HCT116 (cell line): Measurements from ENCODE around the gene MED13L. TPM values are rescaled to one million over a fixed set of nuclear protein-coding genes. Genes with fewer than 3 reads are reported as not detected.
A peak's percentile ranks its signal among the peaks of the same experiment; 100 is the strongest.

Source experiments
- ATAC-seq: fragments of 200-7000 bp; cut with Tn5 transposase; 2 replicates; pipeline ENCODE4 v1.9.1; 2020; ENCODE audit warnings: mild to moderate bottlenecking, moderate library complexity
- BruUV-seq: library from RNA; stranded (reverse); fragments of 400-500 nt; replicated peaks from 2 replicates; lab custom pipeline; 2021; lab: Mats Ljungman, UMichigan
- CTCF ChIA-PET: fragments of 300-600 bp; sonication (Branson Sonifier 250); formaldehyde crosslinking; loops from one replicate; lab custom pipeline; 2021; ENCODE audit warnings: antibody characterized with exemption; lab: Charles Lee
- POLR2A ChIA-PET: fragments of 300-600, 350-600 bp; sonication (Branson Sonifier 250); formaldehyde crosslinking; loops from one replicate; lab custom pipeline; 2021; ENCODE audit warnings: antibody characterized with exemption; lab: Charles Lee
- RAD21 ChIA-PET, 2 experiments: fragments of 300-600 bp; sonication (Branson Sonifier 250); formaldehyde crosslinking; loops; one replicate each; lab custom pipeline; 2023; ENCODE audit warnings: low total read pairs in 2 of 2; ENCODE audit not compliant: uncharacterized antibody in 2 of 2, unreplicated experiment in 2 of 2, low non-redundant PET in 1 of 2; lab: Charles Lee
- DNase-seq: peaks from one replicate; pipeline ENCODE4 v3.0.0-alpha.2; 2010; ENCODE audit warnings: low read depth, low spot score
- H2AFZ ChIP-seq: fragments of 200-600 bp; shearing (Covaris generic), sonication (generic); 2 replicates; pipeline ENCODE4 v1.6.1; 2017; ENCODE audit warnings: low read depth, mixed run types, mixed read lengths, antibody characterized with exemption, low read length; ENCODE audit not compliant: poor library complexity, severe bottlenecking
- H3K27ac ChIP-seq: 2 replicates; pipeline ENCODE4 v1.5.1; 2012; ENCODE audit warnings: low read depth, low read length
- H3K27me3 ChIP-seq: fragments of 200-600 bp; sonication (generic); 2 replicates; pipeline ENCODE4 v1.6.1; 2016; ENCODE audit warnings: mixed run types, low read length, mixed read lengths; ENCODE audit not compliant: insufficient read depth
- H3K36me3 ChIP-seq, 2 experiments: fragments of 200-500 bp in 1 of 2; fragments of 200-600 bp in 1 of 2; sonication (Bioruptor generic) in 1 of 2; sonication (generic) in 1 of 2; 2 replicates each; pipeline versions ENCODE4 v1.5.1 to v1.6.1; 2014 to 2016; ENCODE audit warnings: low read length in 2 of 2, inconsistent platforms in 1 of 2, mixed read lengths in 1 of 2, mixed run types in 1 of 2; ENCODE audit not compliant: insufficient read depth in 2 of 2, control insufficient read depth in 1 of 2
- H3K4me1 ChIP-seq, 2 experiments: fragments of 200-600 bp in 1 of 2; sonication (generic) in 1 of 2; 2 replicates each; pipeline versions ENCODE4 v1.5.1 to v1.6.1; 2012 to 2017; ENCODE audit warnings: low read length in 2 of 2, inconsistent platforms in 1 of 2, mild to moderate bottlenecking in 1 of 2, mixed read lengths in 1 of 2, mixed run types in 1 of 2, moderate library complexity in 1 of 2; ENCODE audit not compliant: insufficient read depth in 2 of 2, control insufficient read depth in 1 of 2
- H3K4me2 ChIP-seq: fragments of 200-600 bp; sonication (generic); 2 replicates; pipeline ENCODE4 v1.6.1; 2017; ENCODE audit warnings: mixed run types, low read length, mixed read lengths
- H3K4me3 ChIP-seq, 2 experiments: fragments of 200-600 bp in 1 of 2; sonication (generic) in 1 of 2; replicated peaks in 1 of 2; 2 replicates each; pipeline ENCODE4 v1.5.1; 2011 to 2016; ENCODE audit warnings: low read length in 2 of 2, control low read depth in 1 of 2, low read depth in 1 of 2, mild to moderate bottlenecking in 1 of 2, mixed read lengths in 1 of 2, mixed run types in 1 of 2
- H3K79me2 ChIP-seq: fragments of 200-600 bp; sonication (generic); 2 replicates; pipeline ENCODE4 v1.6.1; 2017; ENCODE audit warnings: mild to moderate bottlenecking, mixed run types, low read length, moderate library complexity, mixed read lengths; ENCODE audit not compliant: insufficient read depth
- H3K9ac ChIP-seq: fragments of 200-600 bp; sonication (generic); 2 replicates; pipeline ENCODE4 v1.6.1; 2016; ENCODE audit warnings: low read length, mixed read lengths
- H3K9me2 ChIP-seq: fragments of 200-600 bp; sonication (generic), shearing (Covaris generic); 2 replicates; pipeline ENCODE4 v1.6.1; 2017; ENCODE audit warnings: mixed run types, mild to moderate bottlenecking, moderate library complexity; ENCODE audit not compliant: insufficient read depth
- H3K9me3 ChIP-seq, 2 experiments: fragments of 200-500 bp in 1 of 2; fragments of 200-600 bp in 1 of 2; sonication (Bioruptor generic) in 1 of 2; sonication (generic) in 1 of 2; 2 replicates each; pipeline ENCODE4 v1.6.1; 2014 to 2017; ENCODE audit warnings: low read length in 2 of 2, mixed read lengths in 2 of 2, inconsistent platforms in 1 of 2, low read depth in 1 of 2, mild to moderate bottlenecking in 1 of 2, mixed run types in 1 of 2, moderate library complexity in 1 of 2; ENCODE audit not compliant: control insufficient read depth in 1 of 2, insufficient read depth in 1 of 2
- H4K20me1 ChIP-seq: fragments of 200-600 bp; sonication (generic), shearing (Covaris generic); 2 replicates; pipeline ENCODE4 v1.6.1; 2017; ENCODE audit warnings: mixed run types, mild to moderate bottlenecking, moderate library complexity; ENCODE audit not compliant: insufficient read depth
- ATF3 ChIP-seq: IDR thresholded peaks from 2 replicates; pipeline ENCODE4 v1.6.1; 2012
- CBX3 ChIP-seq: IDR thresholded peaks from 2 replicates; pipeline ENCODE4 v1.6.1; 2012; ENCODE audit warnings: low read depth
- CTCF ChIP-seq, 3 experiments: fragments of 200-600 bp in 1 of 3; sonication (generic) in 1 of 3; IDR thresholded peaks in 2 of 3; conservative IDR thresholded peaks in 1 of 3; 2 replicates each; pipeline ENCODE4 v1.5.1; 2012 to 2017; ENCODE audit warnings: low read depth in 2 of 3, low read length in 2 of 3, antibody characterized with exemption in 1 of 3, borderline replicate concordance in 1 of 3, control low read depth in 1 of 3, mild to moderate bottlenecking in 1 of 3, mixed read lengths in 1 of 3, mixed run types in 1 of 3, moderate library complexity in 1 of 3; ENCODE audit not compliant: insufficient read depth in 1 of 3
- EGR1 ChIP-seq: IDR thresholded peaks from 2 replicates; pipeline ENCODE4 v1.6.1; 2012; ENCODE audit warnings: low read depth
- MAX ChIP-seq: IDR thresholded peaks from 2 replicates; pipeline ENCODE4 v1.6.1; 2012
- RAD21 ChIP-seq: IDR thresholded peaks from 2 replicates; pipeline ENCODE4 v1.6.1; 2012; ENCODE audit warnings: low read depth, mild to moderate bottlenecking
- SP1 ChIP-seq: IDR thresholded peaks from 2 replicates; pipeline ENCODE4 v1.6.1; 2012; ENCODE audit warnings: low read depth
- YY1 ChIP-seq: IDR thresholded peaks from 2 replicates; pipeline ENCODE4 v1.6.1; 2011; ENCODE audit warnings: low read length, low read depth, moderate library complexity, mild to moderate bottlenecking; ENCODE audit not compliant: insufficient replicate concordance; ENCODE audit errors: extremely low read depth
- ZBTB33 ChIP-seq: IDR thresholded peaks from 2 replicates; pipeline ENCODE4 v1.6.1; 2011; ENCODE audit warnings: mild to moderate bottlenecking, low read length, moderate library complexity; ENCODE audit not compliant: insufficient replicate concordance; ENCODE audit errors: extremely low read depth
- intact Hi-C: fragments of 100-400 bp; cut with micrococcal nuclease; formaldehyde crosslinking; loops from 2 replicates; pipeline ENCODE4 v1.10.0; 2022
- total RNA-seq: library from RNA; stranded (reverse); gene quantifications from one replicate; pipeline ENCODE4 v1.2.1, GENCODE V29; 2021; ENCODE audit not compliant: unreplicated experiment

Gene MED13L
- total RNA-seq, 1 experiment from 2014 or later: 176 TPM

GRCh38 chr12:115916910-115917668, 360.4 kb downstream of the MED13L start:
- no peak overlapping the region for H3K9ac ChIP-seq
- DNase-seq (peak; percentile 31), ATAC-seq (peak; percentile 99)
- no peak overlapping the region for H2AFZ ChIP-seq
- H3K27ac ChIP-seq: no peak overlapping the region
- H4K20me1 ChIP-seq: no peaks in the 10 kb centered on the region
- ChIA-PET POLR2A (no interaction called here), CTCF (interaction anchor here (0.7 to 2.6 kb wide), 12 partner anchors 12 to 792 kb away, joined by 3 to 8 read pairs (median 3); no protein-coding TSS in a partner anchor), RAD21 (interaction anchor here in 1 of 2 experiments (1.1 kb wide), 1 partner anchor 30 kb away, joined by 3 read pairs; no protein-coding TSS in a partner anchor)
- H3K4me3 ChIP-seq: no peak overlapping the region
- peaks cover 0 to 8% of the 10 kb centered on the region in 2 experiments; a peak in 1 of 4 replicates for H3K4me1 ChIP-seq
- peaks cover under 1 to 2% of the 10 kb centered on the region in 2 experiments; a peak in 3 of 4 replicates for H3K9me3 ChIP-seq
- intact Hi-C loops: loop anchor here (1.0 to 5.0 kb wide), 8 partner anchors 50 to 1937 kb away; no protein-coding TSS in a partner anchor
- no peaks in the 10 kb centered on the region for H3K79me2 ChIP-seq
- H3K36me3 ChIP-seq: no peaks in the 10 kb centered on the region
- no TSS peak for BruUV-seq
- H3K9me2 ChIP-seq: no peaks in the 10 kb centered on the region
- peak; percentile 77 for TF ChIP-seq MAX
- TF ChIP-seq CBX3: no peak
- TF ChIP-seq SP1: no peak
- peak; percentile 98 for TF ChIP-seq RAD21
- TF ChIP-seq YY1: peak; percentile 32
- peak; percentile 84 to 86 (median 85) for TF ChIP-seq CTCF (IDR thresholded peaks at IDR 0.05 in 2 of 3, conservative IDR thresholded peaks at IDR 0.05 in 1 of 3; ENCODE audit: borderline replicate concordance in 1 of 3, insufficient read depth in 1 of 3, low read depth in 2 of 3, low read length in 2 of 3)
- TF ChIP-seq EGR1: no peak
- no peak for TF ChIP-seq ATF3
- no peak for TF ChIP-seq ZBTB33
- TF ChIP-seq, all 23 proteins: peak for 4
- no peaks in the 10 kb centered on the region for H3K27me3 ChIP-seq
- peak overlapping the region; percentile 46 for H3K4me2 ChIP-seq
